ENCODE measurements around the gene TNFAIP2. TPM values are rescaled to one million over a fixed set of nuclear protein-coding genes. Genes with fewer than 3 reads are reported as not detected.

The TNFAIP2 gene
- total RNA-seq, 1 donor from 2014 or later: 19.6 TPM

DNA sequence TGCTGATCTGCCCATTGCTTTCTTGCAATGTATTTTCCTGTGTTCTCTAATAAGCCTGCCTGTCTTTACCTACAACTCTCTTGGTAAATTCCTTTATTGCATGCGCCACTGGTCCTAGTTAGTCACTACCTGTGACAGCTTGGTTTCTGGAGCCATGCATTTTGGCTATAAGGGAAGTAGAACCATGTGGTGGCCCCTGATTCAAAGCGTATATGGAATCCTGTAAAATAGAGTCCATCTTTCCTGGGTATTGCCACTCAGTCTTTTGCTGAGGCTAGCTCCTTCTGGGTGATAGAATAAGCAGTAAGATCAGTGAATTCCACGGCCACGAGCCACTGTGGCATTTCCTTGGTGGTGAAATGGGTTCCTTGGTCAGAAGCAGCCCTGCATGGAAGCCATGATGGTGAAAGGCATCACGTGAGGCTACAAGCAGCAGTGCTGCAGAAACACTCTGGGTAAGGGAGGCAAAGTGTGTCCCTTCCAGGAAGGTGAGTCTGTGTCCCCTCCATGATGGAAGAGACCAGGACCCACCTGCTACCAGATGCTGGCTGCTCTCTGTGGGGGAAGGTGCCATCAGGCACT lies 19.6 kb downstream of the TNFAIP2 start:
- peaks cover 42% of the 10 kb centered on the region for H3K27me3 Mint-ChIP-seq
- no peaks in the 10 kb centered on the region for H3K9me3 Mint-ChIP-seq (ENCODE audit: low read depth)
- H3K27ac Mint-ChIP-seq: no peak overlapping the region
- H3K4me3 Mint-ChIP-seq (ENCODE audit: low read depth): no peak overlapping the region
- TF ChIP-seq CTCF (IDR thresholded peaks at IDR 0.05; ENCODE audit: unreplicated experiment): no peak
- H3K4me1 Mint-ChIP-seq (ENCODE audit: low read depth): peaks cover 13% of the 10 kb centered on the region
- H3K36me3 Mint-ChIP-seq (ENCODE audit: insufficient read depth): no peaks in the 10 kb centered on the region
- DNase-seq (ENCODE audit: low spot score, unreplicated experiment): no peak

DNA sequence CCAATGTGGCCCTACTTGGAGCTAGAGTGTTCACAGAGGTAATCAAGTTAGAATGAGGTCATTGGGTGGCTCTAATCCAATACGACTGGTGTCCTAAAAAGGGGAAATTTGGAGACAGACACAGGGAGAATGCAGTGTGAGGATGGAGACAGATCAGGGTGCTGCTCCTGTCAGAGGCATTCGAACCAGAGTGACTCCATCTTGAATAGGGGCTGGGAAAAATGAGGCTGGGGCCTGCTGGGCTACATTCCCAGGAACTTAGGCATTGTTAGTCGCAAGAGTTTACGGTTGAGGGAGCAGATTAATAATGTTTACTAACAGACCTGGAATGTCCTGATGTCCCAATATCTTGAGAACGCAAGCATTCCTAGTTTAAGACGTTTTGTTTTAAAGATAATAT lies 20.2 kb downstream of the TNFAIP2 start:
- Mint-ChIP-seq H3K9me3 (ENCODE audit: low read depth) (no peaks in the 10 kb centered on the region), H3K4me1 (ENCODE audit: low read depth) (peaks cover 13% of the 10 kb centered on the region), H3K36me3 (ENCODE audit: insufficient read depth) (no peaks in the 10 kb centered on the region), H3K27ac (no peak overlapping the region), H3K27me3 (peaks cover 42% of the 10 kb centered on the region), H3K4me3 (ENCODE audit: low read depth) (no peak overlapping the region)
- TF ChIP-seq CTCF (IDR thresholded peaks at IDR 0.05; ENCODE audit: unreplicated experiment): no peak
- DNase-seq (ENCODE audit: low spot score, unreplicated experiment): no peak

DNA sequence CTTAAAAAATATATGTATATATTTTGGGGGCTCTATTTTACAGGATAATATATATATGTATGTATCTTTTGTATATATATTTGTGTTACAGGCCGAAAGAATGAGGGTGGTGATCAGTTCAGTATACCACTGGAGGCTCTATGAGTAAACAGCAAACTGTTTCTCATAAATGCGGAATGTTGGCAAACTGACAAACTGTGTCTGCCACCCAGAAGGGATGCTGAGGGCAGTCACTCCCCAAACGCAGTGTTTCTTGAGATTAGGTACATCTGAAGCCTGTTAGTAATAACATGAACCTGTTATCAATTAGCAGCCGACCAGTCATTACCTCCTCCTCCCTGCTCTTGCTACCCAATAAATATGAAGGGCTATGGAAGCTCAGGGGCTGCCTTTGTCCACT lies 20.8 kb downstream of the TNFAIP2 start:
- TF ChIP-seq CTCF (IDR thresholded peaks at IDR 0.05; ENCODE audit: unreplicated experiment): no peak
- no peaks in the 10 kb centered on the region for H3K9me3 Mint-ChIP-seq (ENCODE audit: low read depth)
- H3K36me3 Mint-ChIP-seq (ENCODE audit: insufficient read depth): no peaks in the 10 kb centered on the region
- H3K27ac Mint-ChIP-seq: no peak overlapping the region
- H3K27me3 Mint-ChIP-seq: peaks cover 40% of the 10 kb centered on the region
- H3K4me3 Mint-ChIP-seq (ENCODE audit: low read depth): no peak overlapping the region
- no peak for DNase-seq (ENCODE audit: low spot score, unreplicated experiment)
- H3K4me1 Mint-ChIP-seq (ENCODE audit: low read depth): peaks cover 11% of the 10 kb centered on the region

DNA sequence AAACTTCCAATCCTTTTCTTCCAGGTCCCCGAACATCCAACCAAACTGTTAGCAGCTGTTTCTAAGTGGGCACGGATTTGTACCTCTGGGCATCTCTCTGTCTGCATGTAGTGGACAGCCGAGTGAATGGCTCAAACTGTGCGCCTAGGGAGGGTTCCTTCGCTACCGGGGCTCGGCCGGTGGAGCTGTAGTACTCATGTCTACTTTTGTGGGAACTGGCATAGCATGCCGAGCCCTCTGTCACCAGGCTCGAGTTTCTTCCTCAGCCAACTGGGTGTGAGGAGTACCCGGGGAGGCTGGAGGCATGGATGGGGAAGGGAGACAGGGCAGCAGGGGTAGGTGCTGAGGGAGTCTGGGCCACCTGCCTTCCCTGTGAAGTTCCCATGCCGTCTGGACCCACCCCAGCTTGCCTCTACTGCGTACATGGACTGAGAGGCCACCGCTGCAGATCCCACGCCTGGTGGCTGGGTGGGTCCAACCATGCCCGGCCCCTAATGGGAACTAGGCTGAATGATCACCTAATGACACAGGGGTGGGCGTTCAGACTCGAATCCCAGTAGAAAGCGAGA lies 23.0 kb downstream of the TNFAIP2 start:
- peaks cover 5% of the 10 kb centered on the region for H3K4me1 Mint-ChIP-seq (ENCODE audit: low read depth)
- H3K36me3 Mint-ChIP-seq (ENCODE audit: insufficient read depth): no peaks in the 10 kb centered on the region
- H3K27ac Mint-ChIP-seq: no peak overlapping the region

More for the DNA sequence above, 23.0 kb downstream of the TNFAIP2 start:
- no peak for TF ChIP-seq CTCF (IDR thresholded peaks at IDR 0.05; ENCODE audit: unreplicated experiment)
- Mint-ChIP-seq H3K9me3 (ENCODE audit: low read depth) (no peaks in the 10 kb centered on the region), H3K27me3 (peaks cover 24% of the 10 kb centered on the region), H3K4me3 (ENCODE audit: low read depth) (no peak overlapping the region)
- DNase-seq (ENCODE audit: low spot score, unreplicated experiment): no peak
